Breast epithelium (tissue), 3 donors: ENCODE results near the gene DPP9.

ENCODE experiments used
- CTCF ChIP-seq, 3 donors: fragments of 450-650 bp; IDR thresholded peaks; one replicate each; pipeline ENCODE4 v1.5.1; 2016 to 2017; ENCODE audit warnings: antibody characterized with exemption in 3 of 3, mild to moderate bottlenecking in 3 of 3, moderate library complexity in 3 of 3
- POLR2A ChIP-seq: fragments of 450-650 bp; IDR thresholded peaks from one replicate; pipeline ENCODE4 v1.6.1; 2016; ENCODE audit warnings: antibody characterized with exemption, mild to moderate bottlenecking, moderate library complexity
- POLR2AphosphoS5 ChIP-seq, 3 donors: sonication (generic); formaldehyde crosslinking; IDR thresholded peaks; one replicate each; pipeline ENCODE4 v1.6.1; 2017; ENCODE audit warnings: antibody characterized with exemption in 3 of 3

- no peak for TF ChIP-seq CTCF (IDR thresholded peaks at IDR 0.05)
- no peak for TF ChIP-seq POLR2A
- TF ChIP-seq POLR2AphosphoS5 (IDR thresholded peaks at IDR 0.05): no peak
These were observed 69.7 kb downstream of the DPP9 start for GRCh38 chr19:4653793-4654436.
